NB4 (cell line): ENCODE measurements around the gene MYO1B.

Source experiments
- POLR2A ChIP-seq: IDR thresholded peaks from 2 replicates; pipeline ENCODE4 v1.6.1; 2011; ENCODE audit warnings: mild to moderate bottlenecking; ENCODE audit not compliant: insufficient read length; ENCODE audit errors: extremely low read depth
- TF ChIP-seq, protein P1 (sequence below): IDR thresholded peaks from one replicate; pipeline ENCODE4 v1.5.1; 2012; ENCODE audit warnings: low read depth, low read length
- TF ChIP-seq, protein P2 (sequence below): IDR thresholded peaks from 2 replicates; pipeline ENCODE4 v1.6.1; 2011; ENCODE audit warnings: low read depth, low read length

DNA sequence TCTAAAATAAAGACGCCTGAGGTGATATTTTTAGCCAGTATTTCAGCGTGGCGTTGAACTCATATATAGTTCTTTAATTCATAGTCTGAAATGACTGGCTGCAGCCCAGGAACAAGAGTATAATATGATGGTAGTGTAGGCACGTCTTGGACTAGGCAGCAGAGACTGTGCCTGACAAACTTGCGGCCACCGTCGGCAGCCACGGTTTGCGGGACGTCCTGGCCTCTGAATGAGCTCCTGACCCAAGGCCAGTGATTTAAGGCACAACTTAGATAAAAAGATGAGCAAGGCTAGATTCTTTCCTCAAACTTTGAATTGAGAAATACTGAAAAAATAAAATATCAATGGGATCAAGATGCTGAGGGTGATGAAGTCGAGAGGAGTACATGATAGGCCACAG is 40.0 kb downstream of the MYO1B start:
- TF ChIP-seq, protein P1, sequence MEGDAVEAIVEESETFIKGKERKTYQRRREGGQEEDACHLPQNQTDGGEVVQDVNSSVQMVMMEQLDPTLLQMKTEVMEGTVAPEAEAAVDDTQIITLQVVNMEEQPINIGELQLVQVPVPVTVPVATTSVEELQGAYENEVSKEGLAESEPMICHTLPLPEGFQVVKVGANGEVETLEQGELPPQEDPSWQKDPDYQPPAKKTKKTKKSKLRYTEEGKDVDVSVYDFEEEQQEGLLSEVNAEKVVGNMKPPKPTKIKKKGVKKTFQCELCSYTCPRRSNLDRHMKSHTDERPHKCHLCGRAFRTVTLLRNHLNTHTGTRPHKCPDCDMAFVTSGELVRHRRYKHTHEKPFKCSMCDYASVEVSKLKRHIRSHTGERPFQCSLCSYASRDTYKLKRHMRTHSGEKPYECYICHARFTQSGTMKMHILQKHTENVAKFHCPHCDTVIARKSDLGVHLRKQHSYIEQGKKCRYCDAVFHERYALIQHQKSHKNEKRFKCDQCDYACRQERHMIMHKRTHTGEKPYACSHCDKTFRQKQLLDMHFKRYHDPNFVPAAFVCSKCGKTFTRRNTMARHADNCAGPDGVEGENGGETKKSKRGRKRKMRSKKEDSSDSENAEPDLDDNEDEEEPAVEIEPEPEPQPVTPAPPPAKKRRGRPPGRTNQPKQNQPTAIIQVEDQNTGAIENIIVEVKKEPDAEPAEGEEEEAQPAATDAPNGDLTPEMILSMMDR: no peak
- TF ChIP-seq POLR2A: no peak
- TF ChIP-seq, protein P2, sequence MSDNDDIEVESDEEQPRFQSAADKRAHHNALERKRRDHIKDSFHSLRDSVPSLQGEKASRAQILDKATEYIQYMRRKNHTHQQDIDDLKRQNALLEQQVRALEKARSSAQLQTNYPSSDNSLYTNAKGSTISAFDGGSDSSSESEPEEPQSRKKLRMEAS: no peak
